Testis (tissue), 2 donors: ENCODE measurements around the gene CAMTA1.

Source experiments
- CTCF ChIP-seq, 3 experiments: fragments of 450-650 bp in 2 of 3; fragments of 200-600 bp in 1 of 3; sonication (generic) in 1 of 3; IDR thresholded peaks; one replicate each; pipeline ENCODE4 v1.5.1; 2016 to 2019; ENCODE audit warnings: antibody characterized with exemption in 3 of 3, mild to moderate bottlenecking in 2 of 3, moderate library complexity in 1 of 3
- POLR2A ChIP-seq: fragments of 450-650 bp; IDR thresholded peaks from one replicate; pipeline ENCODE4 v1.6.1; 2017; ENCODE audit warnings: antibody characterized with exemption, mild to moderate bottlenecking, moderate library complexity

DNA sequence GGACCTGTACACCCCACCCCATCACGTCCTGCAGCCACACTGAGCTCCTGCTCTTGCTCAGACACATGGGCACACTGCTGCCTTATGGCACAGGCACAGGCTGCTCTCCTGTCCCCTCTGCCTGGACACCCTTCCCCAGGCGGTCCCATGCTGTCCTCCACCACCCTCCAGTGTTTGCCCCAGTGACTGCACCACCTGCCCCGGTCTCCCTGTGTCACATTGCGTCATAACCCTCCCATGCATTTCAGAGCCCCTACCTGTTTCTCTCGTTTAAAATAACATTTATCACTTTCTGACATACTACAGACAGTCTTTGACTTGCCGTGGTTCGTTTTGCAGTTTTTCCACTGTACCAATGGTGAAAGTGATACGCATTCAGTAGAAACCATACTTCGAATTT lies 159.2 kb downstream of the CAMTA1 start:
- TF ChIP-seq POLR2A (no peak), CTCF (IDR thresholded peaks at IDR 0.05) (no peak)
